Suprapubic skin (tissue), 4 donors: ENCODE results near the gene GINS1. TPM values are rescaled to one million over a fixed set of nuclear protein-coding genes. Genes with fewer than 3 reads are reported as not detected.

Experiments
- DNase-seq, 2 donors: peaks; one replicate each; pipeline ENCODE4 v3.0.0-alpha.2; 2019; ENCODE audit warnings: low spot score in 2 of 2
- H3K27ac ChIP-seq: fragments of 200-600 bp; sonication (generic); one replicate; pipeline ENCODE4 v1.5.1; 2019
- H3K27me3 ChIP-seq: fragments of 200-600 bp; sonication (generic); one replicate; pipeline ENCODE4 v1.5.1; 2019
- H3K36me3 ChIP-seq: fragments of 200-600 bp; sonication (generic); one replicate; pipeline ENCODE4 v1.5.1; 2019
- H3K4me1 ChIP-seq: fragments of 200-600 bp; sonication (generic); one replicate; pipeline ENCODE4 v1.5.1; 2019
- H3K4me3 ChIP-seq: fragments of 200-600 bp; sonication (generic); one replicate; pipeline ENCODE4 v1.5.1; 2019; ENCODE audit warnings: mild to moderate bottlenecking
- H3K9me3 ChIP-seq: fragments of 200-600 bp; sonication (generic); one replicate; pipeline ENCODE4 v1.5.1; 2019
- CTCF ChIP-seq, 2 donors: fragments of 200-600 bp in 1 of 2; fragments of 450-650 bp in 1 of 2; sonication (generic) in 1 of 2; IDR thresholded peaks; one replicate each; pipeline ENCODE4 v1.5.1; 2016 to 2019; ENCODE audit warnings: antibody characterized with exemption in 2 of 2, mild to moderate bottlenecking in 1 of 2, moderate library complexity in 1 of 2
- EP300 ChIP-seq: sonication (generic); formaldehyde crosslinking; IDR thresholded peaks from one replicate; pipeline ENCODE4 v1.6.1; 2017; ENCODE audit warnings: antibody characterized with exemption
- POLR2A ChIP-seq, 2 donors: fragments of 450-650 bp; IDR thresholded peaks; one replicate each; pipeline ENCODE4 v1.6.1; 2017; ENCODE audit warnings: antibody characterized with exemption in 2 of 2, mild to moderate bottlenecking in 2 of 2, moderate library complexity in 2 of 2
- POLR2AphosphoS5 ChIP-seq, 3 donors: sonication (generic); formaldehyde crosslinking; IDR thresholded peaks; one replicate each; pipeline ENCODE4 v1.6.1; 2017; ENCODE audit warnings: antibody characterized with exemption in 3 of 3
- WGBS: methylation state at CpG from one replicate; pipeline ENCODE4 v1.1.5; 2018; 5-methylcytosine and 5-hydroxymethylcytosine counted together
- total RNA-seq, 4 donors: library from RNA; depleted of rRNA; stranded (reverse); fragments of >200 nt; gene quantifications; one replicate each; pipeline ENCODE4 v1.1.0, GENCODE V29; 2016

The GINS1 gene
- total RNA-seq, 4 donors from 2014 or later: 2.4 to 3.6 (median 2.6) TPM

GRCh38 chr20:25378884-25379733 is 28.4 kb upstream of the GINS1 start:
- no peak overlapping the region for H3K4me3 ChIP-seq
- no peaks in the 10 kb centered on the region for H3K4me1 ChIP-seq
- H3K27me3 ChIP-seq: no peaks in the 10 kb centered on the region
- no peak for DNase-seq
- no peaks in the 10 kb centered on the region for H3K36me3 ChIP-seq
- H3K9me3 ChIP-seq: no peaks in the 10 kb centered on the region
- WGBS: 97% methylated on average over 10 of the region's 10 CpGs
- TF ChIP-seq EP300 (no peak), CTCF (IDR thresholded peaks at IDR 0.05) (no peak), POLR2AphosphoS5 (IDR thresholded peaks at IDR 0.05) (no peak)
- no peak overlapping the region for H3K27ac ChIP-seq

- no peaks in the 10 kb centered on the region for H3K27me3 ChIP-seq
- no peaks in the 10 kb centered on the region for H3K4me1 ChIP-seq
- H3K4me3 ChIP-seq: no peak overlapping the region
- H3K36me3 ChIP-seq: no peaks in the 10 kb centered on the region
- no peak overlapping the region for H3K27ac ChIP-seq
- DNase-seq: no peak
- TF ChIP-seq POLR2A (IDR thresholded peaks at IDR 0.05) (no peak), EP300 (no peak), POLR2AphosphoS5 (IDR thresholded peaks at IDR 0.05) (no peak), CTCF (IDR thresholded peaks at IDR 0.05) (no peak)
- no peaks in the 10 kb centered on the region for H3K9me3 ChIP-seq
- 90% methylated on average over 7 of the region's 7 CpGs for WGBS
These were observed 26.4 kb upstream of the GINS1 start for GRCh38 chr20:25380945-25381614.

DNA sequence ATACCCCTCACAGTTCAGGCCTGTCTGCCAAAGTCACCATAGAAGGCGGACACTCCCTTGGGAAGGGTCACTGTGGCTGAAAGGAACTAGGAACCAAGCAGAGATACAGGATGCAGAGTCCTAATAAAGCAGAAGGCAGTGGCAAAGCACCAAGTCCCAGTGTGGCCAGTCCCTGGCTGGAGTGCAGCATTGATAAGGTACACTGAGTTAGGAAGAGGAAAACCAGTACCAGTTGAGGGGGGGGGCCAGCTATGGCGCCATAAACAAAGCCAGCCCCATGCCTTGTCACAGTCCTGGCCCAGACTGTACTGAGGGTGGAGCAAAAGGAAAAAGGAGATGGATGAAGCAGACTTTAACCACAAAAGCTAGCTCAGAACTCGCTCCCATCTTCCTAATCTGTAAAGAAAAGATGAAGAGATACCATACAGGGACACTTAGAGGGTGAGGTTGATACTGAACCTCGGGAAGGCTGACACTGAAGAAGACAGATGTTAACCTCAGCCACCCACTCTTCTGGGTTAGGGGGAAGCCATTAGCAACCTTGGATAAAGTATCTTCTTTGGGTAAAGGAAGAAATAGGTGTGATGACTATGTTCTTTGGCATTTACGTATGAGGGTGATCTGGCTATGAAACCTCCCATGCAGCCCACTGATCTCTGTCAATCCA is 24.6 kb upstream of the GINS1 start:
- TF ChIP-seq CTCF (IDR thresholded peaks at IDR 0.05) (no peak), POLR2A (IDR thresholded peaks at IDR 0.05) (no peak), EP300 (no peak), POLR2AphosphoS5 (IDR thresholded peaks at IDR 0.05) (no peak)
- H3K27me3 ChIP-seq: no peaks in the 10 kb centered on the region
- no peaks in the 10 kb centered on the region for H3K4me1 ChIP-seq
- DNase-seq: no peak
- H3K9me3 ChIP-seq: no peaks in the 10 kb centered on the region
- 85% methylated on average over 5 of the region's 5 CpGs for WGBS
- H3K36me3 ChIP-seq: no peaks in the 10 kb centered on the region
- no peak overlapping the region for H3K27ac ChIP-seq
- H3K4me3 ChIP-seq: no peak overlapping the region

GRCh38 chr20:25389401-25389857 is 18.0 kb upstream of the GINS1 start:
- no peak for DNase-seq
- no peaks in the 10 kb centered on the region for H3K36me3 ChIP-seq

More at GRCh38 chr20:25389401-25389857, 18.0 kb upstream of the GINS1 start:
- H3K27ac ChIP-seq: peak overlapping the region; percentile 94
- H3K4me1 ChIP-seq: peaks cover 19% of the 10 kb centered on the region
- WGBS: 20% methylated on average over 12 of the region's 19 CpGs
- H3K9me3 ChIP-seq: no peaks in the 10 kb centered on the region
- peak overlapping the region; percentile 90 for H3K4me3 ChIP-seq
- no peaks in the 10 kb centered on the region for H3K27me3 ChIP-seq
- no peak for TF ChIP-seq CTCF (IDR thresholded peaks at IDR 0.05)
- no peak for TF ChIP-seq EP300
- no peak for TF ChIP-seq POLR2AphosphoS5 (IDR thresholded peaks at IDR 0.05)
